Gastroesophageal sphincter (tissue), 4 donors: ENCODE results near the gene PKD2. TPM values are rescaled to one million over a fixed set of nuclear protein-coding genes. Genes with fewer than 3 reads are reported as not detected.

ENCODE experiments used
- ATAC-seq: fragments of 150-250 bp; one replicate; pipeline ENCODE4 v1.9.1; 2016; ENCODE audit warnings: mild to moderate bottlenecking, moderate library complexity
- H3K27ac ChIP-seq, 4 donors: fragments of 200-600 bp; sonication (generic) in 3 of 4; 1 replicate in 3 of 4; 2 replicates in 1 of 4; pipeline ENCODE4 v1.5.1; 2016 to 2019
- H3K27me3 ChIP-seq: fragments of 200-600 bp; sonication (generic); one replicate; pipeline ENCODE4 v1.5.1; 2019
- H3K36me3 ChIP-seq, 2 donors: fragments of 200-600 bp; sonication (generic); one replicate each; pipeline ENCODE4 v1.5.1; 2019; ENCODE audit warnings: control low read depth in 1 of 2
- H3K4me1 ChIP-seq, 3 donors: fragments of 200-600 bp; sonication (generic); 1 replicate in 2 of 3; 2 replicates in 1 of 3; pipeline ENCODE4 v1.5.1; 2016 to 2019; ENCODE audit warnings: control low read depth in 2 of 3
- H3K4me3 ChIP-seq, 2 donors: fragments of 200-600 bp; sonication (generic); one replicate each; pipeline ENCODE4 v1.5.1; 2019; ENCODE audit warnings: mild to moderate bottlenecking in 1 of 2, moderate library complexity in 1 of 2
- H3K9me3 ChIP-seq, 3 donors: fragments of 200-600 bp; sonication (generic); one replicate each; pipeline ENCODE4 v1.5.1; 2017 to 2019; ENCODE audit warnings: control low read depth in 2 of 3
- EP300 ChIP-seq: sonication (generic); formaldehyde crosslinking; IDR thresholded peaks from one replicate; pipeline ENCODE4 v1.6.1; 2017; ENCODE audit warnings: antibody characterized with exemption, mild to moderate bottlenecking
- POLR2A ChIP-seq, 2 donors: fragments of 450-650 bp; IDR thresholded peaks; one replicate each; pipeline ENCODE4 v1.6.1; 2017; ENCODE audit warnings: antibody characterized with exemption in 2 of 2, mild to moderate bottlenecking in 2 of 2, moderate library complexity in 1 of 2
- POLR2AphosphoS5 ChIP-seq: sonication (generic); formaldehyde crosslinking; IDR thresholded peaks from one replicate; pipeline ENCODE4 v1.6.1; 2017; ENCODE audit warnings: antibody characterized with exemption
- WGBS, 2 donors: methylation state at CpG; one replicate each; pipeline ENCODE4 v1.1.5; 2018; ENCODE audit warnings: low coverage in 1 of 2; 5-methylcytosine and 5-hydroxymethylcytosine counted together
- total RNA-seq, 4 donors: library from RNA; depleted of rRNA; stranded (reverse); fragments of >200 nt; gene quantifications; one replicate each; pipeline ENCODE4 v1.1.0, GENCODE V29; 2016
- TF ChIP-seq, protein P1 (sequence below), 4 experiments: fragments of 200-600 bp in 2 of 4; fragments of 450-650 bp in 2 of 4; sonication (generic) in 1 of 4; IDR thresholded peaks; one replicate each; pipeline ENCODE4 v1.5.1; 2017 to 2019; ENCODE audit warnings: antibody characterized with exemption in 4 of 4, mild to moderate bottlenecking in 2 of 4, moderate library complexity in 2 of 4

PKD2 gene
- total RNA-seq, 4 donors from 2014 or later: 84.5 to 125 (median 117) TPM

DNA sequence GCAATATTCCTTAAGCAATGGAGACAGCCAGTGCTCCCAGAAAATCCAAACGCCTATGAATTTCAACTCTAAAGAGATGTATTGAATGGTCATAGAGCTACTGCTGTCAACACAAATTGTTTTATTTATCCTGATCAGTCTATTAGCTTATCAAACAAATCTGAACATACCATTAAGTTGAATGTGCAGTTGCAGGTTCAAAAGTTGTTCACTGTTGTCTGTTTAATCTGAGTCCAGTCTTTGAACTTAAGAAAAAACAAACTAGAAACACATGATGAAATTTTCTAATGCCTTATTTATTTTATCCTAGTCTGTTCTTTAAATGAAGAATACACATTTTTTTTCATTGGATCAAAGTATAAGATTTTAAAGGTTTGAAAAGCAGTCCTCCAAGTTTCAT lies 73.2 kb downstream of the PKD2 start:
- Histone ChIP-seq H3K27ac (no peak overlapping the region), H3K36me3 (peaks cover 5 to 32% of the 10 kb centered on the region in 2 donors), H3K4me3 (no peak overlapping the region), H3K4me1 (no peaks in the 10 kb centered on the region), H3K9me3 (no peaks in the 10 kb centered on the region), H3K27me3 (no peaks in the 10 kb centered on the region)
- ATAC-seq: no peak
- 67 to 92% methylated on average over 1 of the region's 1 CpG for WGBS, 2 donors
- TF ChIP-seq EP300: no peak
- TF ChIP-seq, protein P1, sequence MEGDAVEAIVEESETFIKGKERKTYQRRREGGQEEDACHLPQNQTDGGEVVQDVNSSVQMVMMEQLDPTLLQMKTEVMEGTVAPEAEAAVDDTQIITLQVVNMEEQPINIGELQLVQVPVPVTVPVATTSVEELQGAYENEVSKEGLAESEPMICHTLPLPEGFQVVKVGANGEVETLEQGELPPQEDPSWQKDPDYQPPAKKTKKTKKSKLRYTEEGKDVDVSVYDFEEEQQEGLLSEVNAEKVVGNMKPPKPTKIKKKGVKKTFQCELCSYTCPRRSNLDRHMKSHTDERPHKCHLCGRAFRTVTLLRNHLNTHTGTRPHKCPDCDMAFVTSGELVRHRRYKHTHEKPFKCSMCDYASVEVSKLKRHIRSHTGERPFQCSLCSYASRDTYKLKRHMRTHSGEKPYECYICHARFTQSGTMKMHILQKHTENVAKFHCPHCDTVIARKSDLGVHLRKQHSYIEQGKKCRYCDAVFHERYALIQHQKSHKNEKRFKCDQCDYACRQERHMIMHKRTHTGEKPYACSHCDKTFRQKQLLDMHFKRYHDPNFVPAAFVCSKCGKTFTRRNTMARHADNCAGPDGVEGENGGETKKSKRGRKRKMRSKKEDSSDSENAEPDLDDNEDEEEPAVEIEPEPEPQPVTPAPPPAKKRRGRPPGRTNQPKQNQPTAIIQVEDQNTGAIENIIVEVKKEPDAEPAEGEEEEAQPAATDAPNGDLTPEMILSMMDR (IDR thresholded peaks at IDR 0.05): no peak
- no peak for TF ChIP-seq POLR2A (IDR thresholded peaks at IDR 0.05)
- no peak for TF ChIP-seq POLR2AphosphoS5

DNA sequence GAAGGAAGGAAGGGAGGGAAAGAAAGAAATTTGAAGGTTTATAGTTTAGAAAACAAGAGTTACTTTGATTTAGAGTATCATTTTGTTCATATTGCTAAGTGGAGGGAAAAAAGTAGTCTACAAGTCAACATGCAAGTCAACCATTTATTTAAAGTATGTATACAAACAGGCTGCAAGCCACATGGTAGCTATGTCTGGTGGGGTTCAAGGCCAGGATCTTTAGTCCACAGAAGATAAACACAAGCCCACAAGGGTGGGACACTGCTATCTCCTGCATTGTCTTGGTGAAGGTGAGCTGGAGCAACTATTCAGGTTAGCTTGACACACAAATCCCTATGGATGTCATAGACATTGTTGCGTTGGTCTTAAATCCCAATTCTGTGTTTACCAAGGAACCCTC lies 79.6 kb downstream of the PKD2 start:
- no peaks in the 10 kb centered on the region for H3K9me3 ChIP-seq
- H3K4me3 ChIP-seq: no peak overlapping the region
- no peak for ATAC-seq
- TF ChIP-seq POLR2A (IDR thresholded peaks at IDR 0.05) (no peak), EP300 (no peak), POLR2AphosphoS5 (no peak)
- TF ChIP-seq, protein P1 (IDR thresholded peaks at IDR 0.05): no peak
- H3K27ac ChIP-seq: no peak overlapping the region
- H3K27me3 ChIP-seq: no peaks in the 10 kb centered on the region
- WGBS, 2 donors: 100% methylated on average over 1 of the region's 1 CpG; no CpG with 5 or more reads in 1 of the 2 donors
- no peaks in the 10 kb centered on the region for H3K4me1 ChIP-seq
- no peaks in the 10 kb centered on the region for H3K36me3 ChIP-seq

DNA sequence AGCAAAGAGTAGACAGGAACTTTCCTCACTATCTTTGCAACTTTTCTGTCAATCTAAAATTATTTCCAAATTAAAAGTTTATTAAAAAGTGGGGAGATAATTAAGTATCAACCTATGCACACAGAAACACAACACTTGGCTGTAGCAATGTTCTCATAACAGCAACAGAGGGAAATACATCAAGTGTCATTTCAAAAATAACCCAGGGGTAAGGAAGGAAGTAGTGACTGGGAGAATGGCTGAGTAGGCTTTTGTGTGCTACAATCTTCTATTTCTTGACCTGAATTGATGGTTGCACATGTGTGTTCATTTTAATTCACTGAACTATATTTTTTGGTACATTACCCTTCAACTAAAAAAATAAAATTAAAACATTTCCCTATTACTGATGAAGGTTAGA lies 83.5 kb downstream of the PKD2 start:
- no peak for ATAC-seq
- Histone ChIP-seq H3K4me1 (no peaks in the 10 kb centered on the region), H3K27ac (no peak overlapping the region)

DNA sequence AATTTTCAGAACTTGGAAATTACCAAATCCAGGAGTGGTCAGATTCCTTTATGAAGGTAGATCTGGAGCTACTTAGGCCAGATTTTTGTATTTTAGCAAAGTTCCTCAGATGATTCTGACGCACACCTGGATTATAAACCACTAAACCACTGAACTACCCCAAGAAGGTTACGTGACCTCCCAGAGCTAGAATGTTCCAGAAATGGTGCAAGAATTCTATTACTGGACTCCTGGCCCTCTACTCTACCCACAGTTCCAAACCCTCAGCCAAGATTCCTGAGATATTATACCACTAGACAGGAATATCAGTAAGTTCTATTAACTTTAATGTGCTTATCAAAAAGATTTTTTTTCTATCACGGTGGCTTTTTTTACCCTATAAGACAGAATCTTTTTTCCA lies 83.9 kb downstream of the PKD2 start:
- Histone ChIP-seq H3K27me3 (no peaks in the 10 kb centered on the region), H3K27ac (no peak overlapping the region), H3K4me1 (no peaks in the 10 kb centered on the region), H3K36me3 (no peaks in the 10 kb centered on the region), H3K9me3 (no peaks in the 10 kb centered on the region), H3K4me3 (no peak overlapping the region)
- WGBS, 2 donors: 83 to 100% methylated on average over 3 of the region's 3 CpGs
- TF ChIP-seq EP300: no peak
- TF ChIP-seq POLR2A (IDR thresholded peaks at IDR 0.05): no peak
- no peak for ATAC-seq

More for the DNA sequence above, 83.5 kb downstream of the PKD2 start:
- Histone ChIP-seq H3K9me3 (no peaks in the 10 kb centered on the region), H3K27me3 (no peaks in the 10 kb centered on the region), H3K4me3 (no peak overlapping the region), H3K36me3 (no peaks in the 10 kb centered on the region)
- TF ChIP-seq, protein P1 (IDR thresholded peaks at IDR 0.05): no peak
- no peak for TF ChIP-seq EP300

DNA sequence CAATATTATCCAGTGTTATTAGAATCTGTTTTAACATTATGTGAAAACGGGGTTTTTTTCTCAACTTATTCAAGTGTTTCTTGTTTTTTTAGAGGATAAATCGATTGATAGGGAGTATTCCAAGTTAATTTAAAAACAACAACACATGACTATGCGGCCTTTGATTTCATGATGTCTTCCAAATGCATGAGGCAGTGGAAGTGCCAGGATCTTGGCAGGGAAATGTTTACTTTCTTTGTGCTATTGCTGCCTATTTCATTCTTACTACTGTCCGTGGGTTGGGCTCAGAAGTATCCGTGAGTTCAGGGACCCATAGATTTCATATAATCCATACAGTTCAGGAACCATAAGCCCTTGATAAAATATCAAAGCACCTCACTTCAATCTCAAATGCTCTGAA lies 86.4 kb downstream of the PKD2 start:
- Histone ChIP-seq H3K36me3 (no peaks in the 10 kb centered on the region), H3K4me3 (no peak overlapping the region), H3K27me3 (no peaks in the 10 kb centered on the region), H3K9me3 (no peaks in the 10 kb centered on the region), H3K4me1 (no peaks in the 10 kb centered on the region), H3K27ac (no peak overlapping the region)
- ATAC-seq: no peak
- TF ChIP-seq POLR2A (IDR thresholded peaks at IDR 0.05) (no peak), EP300 (no peak), POLR2AphosphoS5 (no peak)
- TF ChIP-seq, protein P1 (IDR thresholded peaks at IDR 0.05): no peak
- 86 to 87% methylated on average over 3 to 5 of the region's 5 CpGs for WGBS, 2 donors
